OCI-LY1 (cell line): Measurements from ENCODE around the gene PAFAH1B1.

Experiments used
- H2AFZ ChIP-seq: fragments of 200-600 bp; sonication (generic), shearing (Covaris generic); 2 replicates; pipeline ENCODE4 v1.6.0; 2014; ENCODE audit warnings: antibody characterized with exemption, mild to moderate bottlenecking, low read length
- H3F3A ChIP-seq: fragments of 200-600 bp; sonication (generic), shearing (Covaris generic); 2 replicates; pipeline ENCODE4 v1.6.0; 2014; ENCODE audit warnings: mild to moderate bottlenecking, antibody characterized with exemption, low read length, moderate library complexity; ENCODE audit not compliant: insufficient read depth
- H3K27ac ChIP-seq: fragments of 200-600 bp; sonication (generic); 2 replicates; pipeline ENCODE4 v1.5.1; 2014; ENCODE audit warnings: low read length, mixed run types, mild to moderate bottlenecking, low read depth; ENCODE audit not compliant: poor library complexity, severe bottlenecking
- H3K27me3 ChIP-seq: fragments of 200-600 bp; sonication (generic); 2 replicates; pipeline ENCODE4 v1.6.0; 2014; ENCODE audit warnings: antibody characterized with exemption, mild to moderate bottlenecking, low read length, moderate library complexity; ENCODE audit not compliant: insufficient read depth
- H3K36me3 ChIP-seq: fragments of 200-600 bp; sonication (generic); 2 replicates; pipeline ENCODE4 v1.6.1; 2014; ENCODE audit warnings: mild to moderate bottlenecking, antibody characterized with exemption, low read length, moderate library complexity, mixed read lengths; ENCODE audit not compliant: insufficient read depth
- H3K4me1 ChIP-seq: fragments of 200-600 bp; sonication (generic); 2 replicates; pipeline ENCODE4 v1.5.1; 2014; ENCODE audit warnings: mild to moderate bottlenecking, low read length, moderate library complexity; ENCODE audit not compliant: insufficient read depth, severe bottlenecking
- H3K4me2 ChIP-seq: fragments of 200-600 bp; sonication (generic), shearing (Covaris generic); 2 replicates; pipeline ENCODE4 v1.6.1; 2014; ENCODE audit warnings: low read length
- H3K4me3 ChIP-seq: fragments of 200-600 bp; sonication (generic); 2 replicates; pipeline ENCODE4 v1.5.1; 2014; ENCODE audit warnings: low read length, low read depth, mild to moderate bottlenecking, mixed read lengths; ENCODE audit not compliant: poor library complexity, severe bottlenecking
- H3K79me2 ChIP-seq: fragments of 200-600 bp; shearing (Covaris generic); 2 replicates; pipeline ENCODE4 v1.6.1; 2016; ENCODE audit warnings: mixed run types, low read length, mixed read lengths; ENCODE audit not compliant: insufficient read depth
- H3K9ac ChIP-seq: fragments of 200-600 bp; sonication (generic), shearing (Covaris generic); 2 replicates; pipeline ENCODE4 v1.6.1; 2014; ENCODE audit warnings: mild to moderate bottlenecking, low read length, mixed read lengths
- H3K9me2 ChIP-seq: fragments of 200-600 bp; sonication (generic), shearing (Covaris generic); 2 replicates; pipeline ENCODE4 v1.6.1; 2014; ENCODE audit warnings: low read depth, mild to moderate bottlenecking, low read length, mixed read lengths
- H3K9me3 ChIP-seq: fragments of 200-600 bp; shearing (Covaris generic); 2 replicates; pipeline ENCODE4 v1.6.1; 2014; ENCODE audit warnings: low read length, mixed read lengths
- H4K20me1 ChIP-seq: fragments of 200-600 bp; sonication (generic), shearing (Covaris generic); 2 replicates; pipeline ENCODE4 v1.6.0; 2016; ENCODE audit warnings: mild to moderate bottlenecking, low read length; ENCODE audit not compliant: insufficient read depth
- EZH2 ChIP-seq: fragments of 200-600 bp; sonication (generic), shearing (Covaris generic); IDR thresholded peaks from 2 replicates; pipeline ENCODE4 v1.8.0; 2017; ENCODE audit warnings: borderline replicate concordance, mixed run types, mild to moderate bottlenecking, antibody characterized with exemption, low read length, moderate library complexity, mixed read lengths
- TF ChIP-seq, protein P1 (sequence below): fragments of 200-600 bp; sonication (generic), shearing (Covaris generic); IDR thresholded peaks from 2 replicates; pipeline ENCODE4 v1.5.1; 2017; ENCODE audit warnings: mild to moderate bottlenecking, antibody characterized with exemption, low read length, moderate library complexity, mixed read lengths

The PAFAH1B1 gene

DNA sequence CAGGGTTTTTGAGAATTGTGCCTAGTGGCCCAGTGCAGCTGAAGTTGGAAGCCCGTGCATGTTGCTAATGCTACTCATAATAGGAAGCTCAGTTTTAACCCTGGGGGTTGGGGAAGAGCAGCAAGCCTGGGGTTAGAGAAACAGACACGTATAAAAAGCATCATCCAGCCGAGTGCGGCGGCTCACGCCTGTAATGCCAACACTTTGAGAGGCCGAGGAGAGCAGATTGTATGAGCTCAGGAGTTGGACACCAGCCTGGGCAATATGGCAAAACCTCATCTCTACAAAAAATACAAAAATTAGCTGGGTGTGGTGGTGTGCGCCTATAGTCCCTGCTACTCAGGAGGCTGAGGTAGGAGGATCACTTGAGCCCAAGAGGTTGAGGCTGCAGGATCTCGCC is 120.4 kb downstream of the PAFAH1B1 start:
- no peaks in the 10 kb centered on the region for H3F3A ChIP-seq
- TF ChIP-seq EZH2: no peak
- TF ChIP-seq, protein P1, sequence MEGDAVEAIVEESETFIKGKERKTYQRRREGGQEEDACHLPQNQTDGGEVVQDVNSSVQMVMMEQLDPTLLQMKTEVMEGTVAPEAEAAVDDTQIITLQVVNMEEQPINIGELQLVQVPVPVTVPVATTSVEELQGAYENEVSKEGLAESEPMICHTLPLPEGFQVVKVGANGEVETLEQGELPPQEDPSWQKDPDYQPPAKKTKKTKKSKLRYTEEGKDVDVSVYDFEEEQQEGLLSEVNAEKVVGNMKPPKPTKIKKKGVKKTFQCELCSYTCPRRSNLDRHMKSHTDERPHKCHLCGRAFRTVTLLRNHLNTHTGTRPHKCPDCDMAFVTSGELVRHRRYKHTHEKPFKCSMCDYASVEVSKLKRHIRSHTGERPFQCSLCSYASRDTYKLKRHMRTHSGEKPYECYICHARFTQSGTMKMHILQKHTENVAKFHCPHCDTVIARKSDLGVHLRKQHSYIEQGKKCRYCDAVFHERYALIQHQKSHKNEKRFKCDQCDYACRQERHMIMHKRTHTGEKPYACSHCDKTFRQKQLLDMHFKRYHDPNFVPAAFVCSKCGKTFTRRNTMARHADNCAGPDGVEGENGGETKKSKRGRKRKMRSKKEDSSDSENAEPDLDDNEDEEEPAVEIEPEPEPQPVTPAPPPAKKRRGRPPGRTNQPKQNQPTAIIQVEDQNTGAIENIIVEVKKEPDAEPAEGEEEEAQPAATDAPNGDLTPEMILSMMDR: no peak
- no peaks in the 10 kb centered on the region for H4K20me1 ChIP-seq
- H2AFZ ChIP-seq: no peak overlapping the region
- no peaks in the 10 kb centered on the region for H3K36me3 ChIP-seq
- H3K27ac ChIP-seq: no peak overlapping the region
- H3K9me2 ChIP-seq: no peaks in the 10 kb centered on the region
- H3K79me2 ChIP-seq: peaks cover 23% of the 10 kb centered on the region
- H3K4me2 ChIP-seq: no peak overlapping the region
- H3K4me3 ChIP-seq: no peak overlapping the region
- H3K27me3 ChIP-seq: no peaks in the 10 kb centered on the region
- no peaks in the 10 kb centered on the region for H3K9me3 ChIP-seq
- H3K4me1 ChIP-seq: peaks cover 30% of the 10 kb centered on the region
- no peak overlapping the region for H3K9ac ChIP-seq

DNA sequence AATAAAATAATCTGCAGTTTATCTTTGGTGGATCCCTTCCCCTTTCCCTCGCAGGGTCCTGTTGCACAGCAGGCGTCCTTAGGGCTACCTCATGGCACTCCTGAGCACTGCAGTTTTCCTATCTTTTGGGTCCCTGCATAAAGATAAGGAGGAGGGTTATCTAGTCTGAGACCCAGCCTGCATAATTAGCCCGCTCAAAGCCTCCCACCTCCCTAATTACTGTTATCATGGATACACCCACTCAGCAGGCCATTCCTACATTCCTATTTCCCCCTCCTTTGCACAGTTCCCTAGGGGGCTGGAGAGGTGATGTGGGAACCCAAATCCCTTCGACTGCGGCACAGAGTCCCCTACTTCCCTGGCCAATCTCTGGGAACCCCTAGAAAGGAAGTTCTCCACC is 123.2 kb downstream of the PAFAH1B1 start:
- H3K4me1 ChIP-seq: peaks cover 12% of the 10 kb centered on the region
- H3F3A ChIP-seq: no peaks in the 10 kb centered on the region
- no peaks in the 10 kb centered on the region for H3K36me3 ChIP-seq
- no peaks in the 10 kb centered on the region for H4K20me1 ChIP-seq
- no peak overlapping the region for H3K4me2 ChIP-seq
- H3K9me2 ChIP-seq: no peaks in the 10 kb centered on the region
- H3K79me2 ChIP-seq: no peaks in the 10 kb centered on the region; the same call in 1 of the 2 replicates
- TF ChIP-seq, protein P1: no peak
- no peak for TF ChIP-seq EZH2
- H3K27me3 ChIP-seq: no peaks in the 10 kb centered on the region
- H3K27ac ChIP-seq: no peak overlapping the region
- no peaks in the 10 kb centered on the region for H3K9me3 ChIP-seq
- H3K9ac ChIP-seq: no peak overlapping the region
- H3K4me3 ChIP-seq: no peak overlapping the region
- no peak overlapping the region for H2AFZ ChIP-seq

DNA sequence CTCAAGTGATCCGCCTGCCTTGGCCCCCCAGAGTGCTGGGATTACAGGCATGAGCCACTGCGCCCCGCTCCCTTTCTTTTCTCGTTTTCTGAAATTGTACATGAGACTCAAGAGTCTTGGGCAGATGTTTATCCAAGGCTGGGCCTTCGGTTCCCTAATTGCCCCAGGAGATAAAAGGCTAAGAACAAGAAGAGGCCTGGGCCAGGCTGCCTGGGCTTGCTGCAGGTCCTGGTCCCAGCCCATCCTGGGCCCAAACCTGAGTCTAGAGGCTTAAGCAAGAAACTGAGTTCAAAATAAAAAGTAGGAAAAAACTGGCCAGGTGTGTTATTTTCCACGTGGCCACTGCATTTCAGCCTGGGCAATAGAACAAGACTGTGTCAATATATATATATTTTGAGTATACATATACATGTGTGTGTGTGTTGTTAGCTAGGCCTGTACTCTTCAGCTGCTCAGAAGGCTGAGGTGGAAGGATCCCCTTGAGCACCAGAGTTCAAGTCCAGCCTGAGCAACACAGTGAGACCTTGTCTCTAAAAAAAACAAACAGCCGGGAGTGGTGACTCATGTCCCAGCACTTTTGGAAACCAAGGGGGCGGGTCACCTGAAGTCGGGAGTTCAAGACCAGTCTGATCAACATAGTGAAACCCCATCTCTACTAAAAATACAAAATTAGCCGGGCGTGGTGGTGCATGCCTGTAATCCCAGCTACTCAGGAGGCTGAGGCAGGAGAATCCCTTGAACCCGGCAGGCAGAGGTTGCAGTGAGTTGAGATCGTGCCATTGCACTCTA is 124.9 kb downstream of the PAFAH1B1 start:
- Histone ChIP-seq H3K4me1 (no peaks in the 10 kb centered on the region), H3K9ac (no peak overlapping the region), H3K27ac (no peak overlapping the region), H4K20me1 (no peaks in the 10 kb centered on the region), H3K79me2 (no peaks in the 10 kb centered on the region), H3K4me3 (no peak overlapping the region), H3K9me2 (no peaks in the 10 kb centered on the region), H3K36me3 (no peaks in the 10 kb centered on the region), H2AFZ (no peak overlapping the region), H3K27me3 (no peaks in the 10 kb centered on the region), H3F3A (no peaks in the 10 kb centered on the region), H3K4me2 (no peak overlapping the region), H3K9me3 (no peaks in the 10 kb centered on the region)
- no peak for TF ChIP-seq EZH2
- TF ChIP-seq, protein P1: no peak
